GM18502 (cell line): ENCODE results near the gene ARHGAP24.
"Not testable (repeated sequence)": the region's sequence is repeated elsewhere in the genome, so short reads cannot be mapped to it uniquely, and the experiment has no call there.

Experiments
- ATAC-seq: cut with Tn5 transposase; IDR thresholded peaks from one replicate; pipeline ENCODE4 v1.9.1; 2021; ENCODE audit warnings: mild to moderate bottlenecking; ENCODE audit not compliant: unreplicated experiment, poor library complexity

Gene ARHGAP24

DNA sequence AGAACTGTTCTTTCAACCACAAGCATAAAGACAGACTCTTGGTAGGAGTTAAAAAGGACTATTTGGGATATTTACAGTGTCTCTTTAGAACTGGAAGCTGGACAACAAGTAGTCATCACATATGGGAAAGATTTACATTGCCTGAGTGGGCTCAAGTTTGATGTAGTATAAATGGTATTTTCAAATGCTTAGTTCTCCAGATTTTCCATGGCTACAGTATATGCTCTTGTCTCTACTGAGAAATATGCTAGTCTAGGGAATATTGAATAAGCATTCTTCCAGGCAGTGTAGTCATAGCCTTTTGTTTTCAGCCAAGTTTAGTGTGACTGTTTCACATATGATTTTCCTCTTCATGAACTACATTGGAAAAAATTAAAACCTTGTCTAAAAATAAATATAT is 315.6 kb downstream of the ARHGAP24 start:
- ATAC-seq, result no peak

GRCh38 chr4:85792376-85793232 is 317.7 kb downstream of the ARHGAP24 start:
- ATAC-seq, result no peak

DNA sequence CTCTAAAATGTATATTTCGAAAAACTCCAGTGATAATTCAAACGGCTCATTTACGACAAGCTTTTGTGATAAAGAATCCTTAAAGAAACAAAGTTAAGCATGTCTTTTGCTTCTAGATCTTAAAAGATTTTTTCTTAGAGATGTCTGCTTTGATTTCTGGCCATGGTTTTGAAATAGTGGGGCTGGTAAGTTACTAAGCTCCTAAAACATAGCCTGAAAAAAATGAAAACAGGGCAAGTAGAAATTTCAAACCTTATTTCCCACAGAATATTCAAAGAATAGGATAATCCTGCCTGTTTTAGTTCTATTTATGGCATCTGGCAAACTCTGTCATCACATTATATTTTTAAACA is 318.3 kb downstream of the ARHGAP24 start:
- no peak for ATAC-seq

DNA sequence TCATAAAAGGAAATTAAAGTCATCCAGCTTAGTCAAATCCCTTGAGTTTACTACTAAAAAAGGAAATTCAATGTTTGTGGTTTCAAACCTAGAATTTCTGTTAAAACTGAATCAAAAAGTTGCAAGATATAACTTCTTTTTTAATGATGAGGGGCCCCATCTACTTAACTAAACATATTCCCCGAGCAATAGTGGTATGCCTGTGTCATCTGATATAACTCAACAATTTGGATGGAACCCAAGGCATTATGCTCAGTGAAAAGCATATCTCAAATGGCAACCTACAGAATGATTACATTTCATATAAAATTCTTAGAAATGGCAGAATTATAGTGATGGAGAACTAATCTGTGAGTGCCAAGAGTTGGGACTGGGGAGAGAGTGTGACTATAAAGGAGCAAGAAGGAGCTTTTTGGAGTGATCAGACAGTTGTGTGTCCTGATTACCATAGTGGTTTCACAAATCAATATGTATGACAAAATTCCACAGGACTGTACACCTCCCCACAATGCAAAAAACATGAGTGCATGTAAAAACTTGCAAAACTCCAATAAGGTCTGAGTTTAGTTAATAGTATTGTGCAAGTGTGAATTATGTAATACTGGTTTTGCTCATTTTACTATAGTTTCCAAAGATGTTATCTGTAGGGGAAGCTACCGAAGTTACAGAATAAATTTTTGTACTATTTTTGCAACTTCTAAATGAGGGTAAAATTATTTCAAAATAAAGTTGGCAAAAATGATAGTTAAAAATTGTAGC is 323.2 kb downstream of the ARHGAP24 start:
- ATAC-seq, result no peak

- ATAC-seq, result no peak
Observed at GRCh38 chr4:85803856-85804255, 328.9 kb downstream of the ARHGAP24 start.

GRCh38 chr4:85805891-85806290 is 330.9 kb downstream of the ARHGAP24 start:
- no peak for ATAC-seq

- no peak for ATAC-seq
Observed at GRCh38 chr4:85806334-85806733, 331.4 kb downstream of the ARHGAP24 start.

DNA sequence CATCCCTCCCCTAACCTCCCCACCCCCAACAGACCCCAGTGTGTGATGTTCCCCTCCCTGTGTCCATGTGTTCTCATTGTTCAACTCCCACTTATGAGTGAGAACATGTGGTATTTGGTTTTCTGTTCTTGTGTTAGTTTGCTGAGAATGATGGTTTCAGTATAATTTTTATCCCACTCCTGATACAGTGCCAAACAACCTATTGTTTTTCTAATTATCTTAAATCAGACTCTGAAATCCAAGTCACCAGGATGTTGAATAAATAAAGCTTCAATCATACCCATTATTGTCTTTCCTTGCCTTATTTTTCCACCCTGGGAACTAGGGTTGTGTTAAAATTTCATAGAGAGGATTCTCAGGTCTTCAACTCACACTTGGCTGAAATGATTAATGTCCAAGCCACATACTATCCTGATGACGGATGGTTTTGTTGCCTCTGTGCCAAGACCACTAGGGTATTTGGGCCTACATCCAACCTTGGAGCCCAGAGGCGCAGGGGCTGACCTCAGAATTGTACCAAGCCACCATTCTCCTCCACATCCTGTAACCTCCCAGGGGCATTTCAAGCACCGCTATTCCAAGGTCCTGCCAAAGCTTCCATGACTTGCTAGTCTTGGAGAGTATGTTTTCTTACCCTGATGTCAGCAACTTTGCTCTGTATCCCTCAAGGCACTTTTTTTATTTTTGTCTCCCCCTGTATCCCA is 332.4 kb downstream of the ARHGAP24 start:
- ATAC-seq, result no peak

- ATAC-seq, result no peak
Observed at GRCh38 chr4:85808104-85808503, 333.2 kb downstream of the ARHGAP24 start.

DNA sequence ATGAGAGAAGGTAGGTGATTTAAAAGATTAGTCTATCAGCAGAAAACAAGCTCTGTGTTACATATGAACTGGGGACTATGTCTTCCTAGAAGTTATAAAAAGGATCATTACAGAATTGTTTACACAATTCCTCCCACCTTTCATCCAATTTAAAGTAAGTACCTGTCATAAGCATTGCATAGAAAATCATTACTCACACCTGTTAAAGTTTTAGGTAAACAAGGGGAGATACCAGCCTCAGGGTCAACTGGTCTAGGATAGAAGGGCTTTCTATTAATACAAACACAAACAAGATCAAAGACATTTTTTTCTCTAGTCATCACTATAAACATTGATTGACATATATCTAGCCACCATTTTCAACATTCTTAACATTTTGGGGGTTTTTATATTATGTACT is 333.9 kb downstream of the ARHGAP24 start:
- ATAC-seq, result no peak

GRCh38 chr4:85812776-85813175 is 337.8 kb downstream of the ARHGAP24 start:
- no peak for ATAC-seq

- ATAC-seq, result no peak
Observed at GRCh38 chr4:85815796-85816459, 341.0 kb downstream of the ARHGAP24 start.

- ATAC-seq, result no peak
Observed at GRCh38 chr4:85818700-85819099, 343.8 kb downstream of the ARHGAP24 start.

- ATAC-seq, result not testable (repeated sequence)
Observed at GRCh38 chr4:85820101-85820500, 345.2 kb downstream of the ARHGAP24 start.

GRCh38 chr4:85821688-85822455 is 346.9 kb downstream of the ARHGAP24 start:
- ATAC-seq, result no peak

DNA sequence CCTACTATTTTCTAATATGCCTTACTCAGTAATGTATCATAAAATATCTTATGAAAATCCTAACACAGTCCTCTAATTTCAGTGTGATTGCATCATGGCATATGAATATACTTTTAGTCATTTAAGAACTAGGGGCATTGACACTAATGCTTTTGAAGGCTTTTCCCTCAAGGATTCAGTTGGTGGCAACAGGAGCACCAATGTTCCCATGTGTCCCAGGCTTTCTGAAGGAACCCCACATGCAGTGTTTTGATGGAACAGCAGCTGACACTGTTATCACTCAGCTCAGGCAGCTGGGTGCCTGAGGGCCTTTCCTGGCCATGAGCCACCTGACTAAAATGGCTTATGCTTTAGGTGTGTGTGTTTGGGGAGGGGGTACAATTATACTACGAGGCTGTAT is 348.3 kb downstream of the ARHGAP24 start:
- no peak for ATAC-seq

GRCh38 chr4:85824166-85824945 is 349.4 kb downstream of the ARHGAP24 start:
- ATAC-seq, result no peak

DNA sequence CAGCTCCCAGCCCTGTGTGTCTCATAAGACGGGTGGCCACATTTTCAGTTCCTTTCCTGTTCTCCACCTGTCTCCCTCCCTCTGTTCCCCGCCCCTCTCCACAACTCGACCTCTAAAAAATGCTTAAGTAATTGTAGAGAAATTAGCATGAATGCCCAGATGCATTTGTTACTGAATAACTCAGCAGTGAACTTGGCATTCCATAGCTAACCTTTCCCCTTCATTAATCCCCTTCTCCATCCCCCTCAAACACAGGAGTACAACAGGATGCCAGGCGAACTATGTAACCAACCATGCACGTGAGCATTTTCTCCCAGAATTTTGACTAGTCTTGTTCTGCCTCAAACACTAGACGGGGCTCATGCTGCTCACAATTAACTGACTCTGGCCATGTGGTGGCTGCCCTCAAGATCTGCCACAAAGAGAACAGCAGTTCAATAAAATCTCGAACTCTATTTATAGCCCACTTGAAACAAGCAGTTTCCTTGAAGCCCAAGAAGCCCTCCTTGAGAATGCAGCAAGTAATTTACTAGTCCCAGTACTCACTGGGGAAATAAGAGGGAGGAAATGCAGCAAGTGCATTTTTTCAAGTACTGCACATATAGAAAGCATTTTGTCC is 351.2 kb downstream of the ARHGAP24 start:
- ATAC-seq, result no peak
